Right renal cortex interstitium (tissue), 3 donors: ENCODE results near the gene NPAS1. TPM values are rescaled to one million over a fixed set of nuclear protein-coding genes. Genes with fewer than 3 reads are reported as not detected.
A peak's percentile ranks its signal among the peaks of the same experiment; 100 is the strongest.
"Not testable (repeated sequence)": the region's sequence is repeated elsewhere in the genome, so short reads cannot be mapped to it uniquely, and the experiment has no call there.

ENCODE experiments used
- DNase-seq, 3 donors: peaks; one replicate each; pipeline ENCODE4 v3.0.0-alpha.2; 2013; ENCODE audit warnings: low read depth in 3 of 3, low spot score in 2 of 3
- polyA plus RNA-seq, 3 donors: library from polyadenylated mRNA; unstranded; fragments of 120-200 nt; gene quantifications; one replicate each; pipeline ENCODE4 v1.2.1, GENCODE V29; 2013; ENCODE audit not compliant: insufficient read length in 3 of 3

Gene NPAS1
- polyA plus RNA-seq, 3 donors: 1.2 to 1.6 (median 1.6) TPM

DNA sequence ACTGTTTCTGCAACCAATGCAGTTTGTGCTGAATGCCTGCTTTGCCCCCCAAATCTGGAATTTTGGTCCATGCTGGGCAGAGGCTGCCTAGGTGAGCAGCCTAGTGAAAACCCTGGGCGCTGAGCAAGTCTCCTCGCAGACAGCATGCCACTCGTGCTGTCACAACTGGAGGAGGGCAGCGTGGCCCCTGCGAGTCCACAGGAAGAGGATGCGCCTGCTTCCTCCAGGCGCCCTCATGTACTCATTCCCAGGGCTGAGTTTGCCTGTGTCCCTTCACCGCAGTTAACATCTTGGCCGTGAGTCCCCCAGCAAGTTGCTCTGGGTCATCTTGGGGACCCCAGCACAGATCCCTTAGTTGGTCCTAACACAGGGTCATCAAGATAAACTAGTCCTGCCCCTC lies 55.0 kb downstream of the NPAS1 start:
- DNase-seq: no peak

GRCh38 chr19:47075179-47075810 lies 55.7 kb downstream of the NPAS1 start:
- DNase-seq: no peak

- peak; percentile 20 to 55 (median 52) for DNase-seq
Observed at GRCh38 chr19:47075941-47076340, 56.3 kb downstream of the NPAS1 start.

- not testable (repeated sequence) for DNase-seq
Observed at GRCh38 chr19:47078351-47078750, 58.7 kb downstream of the NPAS1 start.

GRCh38 chr19:47081095-47081494 lies 61.5 kb downstream of the NPAS1 start:
- DNase-seq: no peak

GRCh38 chr19:47082493-47082892 lies 62.9 kb downstream of the NPAS1 start:
- DNase-seq: no peak

DNA sequence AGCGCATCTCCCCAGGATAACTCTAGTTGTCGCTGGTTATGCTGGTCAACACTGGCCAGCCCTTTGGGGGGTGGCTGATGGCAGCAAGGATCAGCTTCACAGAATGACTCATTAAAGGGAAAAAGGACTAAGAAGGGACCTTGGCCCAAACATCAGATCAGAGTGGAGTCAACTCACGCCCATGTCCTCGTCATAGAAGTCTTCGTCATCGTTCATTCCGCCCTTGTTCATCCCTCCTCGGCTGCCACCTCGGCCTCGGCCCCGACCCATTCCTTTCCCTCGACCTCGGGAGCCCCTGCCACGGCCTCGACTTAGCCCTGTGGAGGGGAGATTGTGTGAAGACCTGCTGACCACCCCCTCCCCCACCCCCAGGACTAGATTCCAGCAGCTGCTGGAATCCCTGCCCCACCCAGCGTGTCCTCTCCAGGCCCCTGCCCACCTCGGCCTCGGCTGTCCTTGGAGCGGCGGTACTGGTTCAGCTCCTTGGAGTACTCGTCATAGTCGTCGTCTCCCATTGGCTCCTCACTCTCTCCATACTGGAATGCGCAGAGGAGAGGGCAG lies 65.3 kb downstream of the NPAS1 start:
- DNase-seq: no peak

- no peak for DNase-seq
Observed at GRCh38 chr19:47086280-47086679, 66.6 kb downstream of the NPAS1 start.

- DNase-seq: no peak
Observed at GRCh38 chr19:47089767-47090350, 70.2 kb downstream of the NPAS1 start.

DNA sequence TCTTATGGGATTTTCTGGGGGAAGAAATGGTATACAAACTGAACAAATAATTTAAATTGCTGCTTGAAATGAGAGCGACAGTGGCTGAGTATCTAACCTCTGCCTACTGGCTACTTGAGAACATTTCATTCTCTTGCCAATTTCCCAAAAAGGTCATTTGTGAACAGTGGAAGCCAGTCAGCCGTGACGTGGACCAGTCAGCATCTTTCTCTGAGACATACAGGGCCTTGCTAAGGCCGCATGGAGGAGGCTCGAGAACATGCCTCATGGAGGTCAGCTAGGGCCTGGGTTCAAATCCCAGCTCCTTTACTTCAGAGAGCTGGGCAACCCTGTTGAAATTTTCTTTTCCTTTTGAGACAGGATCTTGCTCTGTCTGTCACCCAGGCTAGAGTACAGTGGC lies 73.6 kb downstream of the NPAS1 start:
- no peak for DNase-seq

DNA sequence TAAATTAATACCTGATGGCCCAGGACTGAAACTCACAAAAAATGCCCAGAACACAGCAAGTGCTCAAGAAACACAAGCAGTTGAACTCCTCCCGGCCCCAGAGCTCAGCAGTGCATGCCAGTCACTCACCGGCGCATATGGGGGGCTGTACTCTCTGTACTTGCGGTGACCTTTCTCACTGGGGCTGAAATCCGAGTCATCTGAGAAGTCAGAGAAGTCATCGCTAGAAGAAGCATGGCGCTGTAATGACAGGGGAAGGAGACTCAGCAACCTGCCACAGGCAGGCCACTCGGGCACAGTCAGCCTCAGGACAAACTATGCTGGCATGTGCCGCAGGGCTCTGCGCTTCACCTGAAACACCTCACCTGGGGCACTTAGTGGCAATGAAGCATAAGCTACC lies 74.2 kb downstream of the NPAS1 start:
- no peak for DNase-seq

GRCh38 chr19:47094557-47095475 lies 75.2 kb downstream of the NPAS1 start:
- DNase-seq: no peak

Other genes starting within 250 kb of the NPAS1 start
- 10 to 100 TPM; 32.8 to 42.7 (median 38.8) TPM for gene SLC1A5, start 231.2 kb upstream of the NPAS1 start, polyA plus RNA-seq
- gene AP2S1, start 169.0 kb upstream of the NPAS1 start, polyA plus RNA-seq: 100 to 1,000 TPM in 1 of 3 donors, 10 to 100 TPM in 2; 89.1 to 101 (median 94.3) TPM
- 10 to 100 TPM; 46.7 to 49.0 (median 48.4) TPM for gene ARHGAP35, start 158.8 kb upstream of the NPAS1 start, polyA plus RNA-seq
- gene TMEM160, start 28.8 kb downstream of the NPAS1 start, polyA plus RNA-seq: 10 to 100 TPM in 2 of 3 donors, 1 to 10 TPM in 1; 9.4 to 11.3 (median 10.1) TPM
- gene ZC3H4, start 93.9 kb downstream of the NPAS1 start, polyA plus RNA-seq: 10 to 100 TPM; 35.2 to 37.1 (median 36.2) TPM
- gene SAE1, start 111.0 kb downstream of the NPAS1 start, polyA plus RNA-seq: 100 to 1,000 TPM; 119 to 131 (median 131) TPM
- gene BBC3, start 211.4 kb downstream of the NPAS1 start, polyA plus RNA-seq: 1 to 10 TPM; 1.1 to 1.2 (median 1.1) TPM
- gene CCDC9, start 236.7 kb downstream of the NPAS1 start, polyA plus RNA-seq: 10 to 100 TPM; 18.9 to 20.4 (median 19.9) TPM